NT2/D1 (cell line): ENCODE data around the gene STX12.

Source experiments
- SUZ12 ChIP-seq: IDR thresholded peaks from 2 replicates; pipeline ENCODE4 v1.6.1; 2011; ENCODE audit not compliant: insufficient read length, insufficient read depth; ENCODE audit errors: extremely low read depth
- YY1 ChIP-seq: IDR thresholded peaks from 2 replicates; pipeline ENCODE4 v1.6.1; 2011; ENCODE audit not compliant: insufficient read length, insufficient read depth
- ZNF274 ChIP-seq: IDR thresholded peaks from 2 replicates; pipeline ENCODE4 v1.6.1; 2011; ENCODE audit warnings: mild to moderate bottlenecking, low read depth, low read length

- TF ChIP-seq ZNF274 (no peak), SUZ12 (no peak), YY1 (no peak)
Observed at GRCh38 chr1:27727126-27727525, 45.9 kb upstream of the STX12 start.
